Body of pancreas (tissue), 4 donors: Measurements from ENCODE around the gene PYDC2. TPM values are rescaled to one million over a fixed set of nuclear protein-coding genes. Genes with fewer than 3 reads are reported as not detected.

Source experiments
- ATAC-seq: fragments of 150-250 bp; one replicate; pipeline ENCODE4 v1.9.1; 2016
- DNase-seq, 4 donors: peaks; one replicate each; pipeline ENCODE4 v3.0.0-alpha.2; 2019
- H3K27ac ChIP-seq, 4 donors: fragments of 200-600 bp; sonication (generic); 1 replicate in 3 of 4; 2 replicates in 1 of 4; pipeline versions ENCODE4 v1.5.1 to v1.6.1; 2016 to 2019; ENCODE audit warnings: mild to moderate bottlenecking in 1 of 4, mixed read lengths in 1 of 4, moderate library complexity in 1 of 4
- H3K27me3 ChIP-seq, 2 donors: fragments of 200-600 bp; sonication (generic); one replicate each; pipeline ENCODE4 v1.6.0; 2016; ENCODE audit warnings: mild to moderate bottlenecking in 1 of 2
- H3K36me3 ChIP-seq, 2 donors: fragments of 200-600 bp; sonication (generic); replicated peaks in 1 of 2; 2 replicates each; pipeline ENCODE4 v1.5.1; 2016; ENCODE audit warnings: low read depth in 2 of 2; ENCODE audit not compliant: insufficient read depth in 1 of 2
- H3K4me1 ChIP-seq: fragments of 200-600 bp; sonication (generic); one replicate; pipeline ENCODE4 v1.6.0; 2016
- H3K4me3 ChIP-seq, 2 donors: fragments of 200-600 bp; sonication (generic); 1 replicate in 1 of 2; 2 replicates in 1 of 2; pipeline ENCODE4 v1.5.1; 2016 to 2019
- H3K9me3 ChIP-seq, 3 donors: fragments of 200-600 bp; sonication (generic); 1 replicate in 2 of 3; 2 replicates in 1 of 3; pipeline ENCODE4 v1.5.1; 2016
- POLR2A ChIP-seq, 3 donors: fragments of 450-650 bp; IDR thresholded peaks; one replicate each; pipeline ENCODE4 v1.6.1; 2016; ENCODE audit warnings: antibody characterized with exemption in 3 of 3, mild to moderate bottlenecking in 2 of 3
- WGBS, 2 donors: methylation state at CpG; one replicate each; pipeline ENCODE4 v1.1.5; 2017; 5-methylcytosine and 5-hydroxymethylcytosine counted together
- intact Hi-C: fragments of 100-400 bp; cut with DNase I; formaldehyde crosslinking; loops from one replicate; pipeline ENCODE4 v1.15.1; 2023
- total RNA-seq, 2 donors: library from RNA; depleted of rRNA; stranded (reverse); fragments of >200 nt; gene quantifications; one replicate each; pipeline ENCODE4 v1.1.0, GENCODE V29; 2016
- TF ChIP-seq, protein P1 (sequence below), 7 experiments: fragments of 450-650 bp in 4 of 7; fragments of 200-600 bp in 3 of 7; sonication (generic) in 3 of 7; IDR thresholded peaks; one replicate each; pipeline ENCODE4 v1.5.1; 2016 to 2019; ENCODE audit warnings: antibody characterized with exemption in 7 of 7

PYDC2 gene
- total RNA-seq, 2 donors from 2014 or later: not detected

DNA sequence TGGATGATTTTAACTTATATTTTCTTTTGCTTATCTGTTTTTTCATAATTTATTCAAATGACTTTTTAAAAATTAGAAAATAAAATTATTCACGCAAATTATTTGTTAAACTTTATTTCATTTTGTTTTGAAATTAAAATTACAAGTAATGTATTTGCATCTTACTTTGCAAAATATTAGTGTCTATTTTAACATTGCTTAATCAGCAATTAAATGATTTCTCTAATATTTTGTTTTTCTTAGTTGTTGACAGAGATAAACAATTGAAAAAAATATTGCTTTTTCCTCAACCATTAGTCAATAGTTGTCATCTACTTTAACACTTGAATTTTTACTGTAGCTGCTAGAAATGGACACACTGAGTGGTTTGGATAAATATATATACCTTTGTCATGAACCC is 32.8 kb upstream of the PYDC2 start:
- H3K36me3 ChIP-seq: no peaks in the 10 kb centered on the region
- H3K27ac ChIP-seq: no peak overlapping the region
- ATAC-seq (no peak), DNase-seq (no peak)
- 85 to 91% methylated on average over 1 of the region's 1 CpG for WGBS, 2 donors
- peaks cover 15% of the 10 kb centered on the region for H3K4me1 ChIP-seq
- H3K4me3 ChIP-seq: no peak overlapping the region
- no peaks in the 10 kb centered on the region for H3K9me3 ChIP-seq
- no peaks in the 10 kb centered on the region for H3K27me3 ChIP-seq
- intact Hi-C loops: loop anchor here (10.0 kb wide), 1 partner anchor 1017 kb away; no protein-coding TSS in a partner anchor
- TF ChIP-seq POLR2A (IDR thresholded peaks at IDR 0.05): no peak
- TF ChIP-seq, protein P1, sequence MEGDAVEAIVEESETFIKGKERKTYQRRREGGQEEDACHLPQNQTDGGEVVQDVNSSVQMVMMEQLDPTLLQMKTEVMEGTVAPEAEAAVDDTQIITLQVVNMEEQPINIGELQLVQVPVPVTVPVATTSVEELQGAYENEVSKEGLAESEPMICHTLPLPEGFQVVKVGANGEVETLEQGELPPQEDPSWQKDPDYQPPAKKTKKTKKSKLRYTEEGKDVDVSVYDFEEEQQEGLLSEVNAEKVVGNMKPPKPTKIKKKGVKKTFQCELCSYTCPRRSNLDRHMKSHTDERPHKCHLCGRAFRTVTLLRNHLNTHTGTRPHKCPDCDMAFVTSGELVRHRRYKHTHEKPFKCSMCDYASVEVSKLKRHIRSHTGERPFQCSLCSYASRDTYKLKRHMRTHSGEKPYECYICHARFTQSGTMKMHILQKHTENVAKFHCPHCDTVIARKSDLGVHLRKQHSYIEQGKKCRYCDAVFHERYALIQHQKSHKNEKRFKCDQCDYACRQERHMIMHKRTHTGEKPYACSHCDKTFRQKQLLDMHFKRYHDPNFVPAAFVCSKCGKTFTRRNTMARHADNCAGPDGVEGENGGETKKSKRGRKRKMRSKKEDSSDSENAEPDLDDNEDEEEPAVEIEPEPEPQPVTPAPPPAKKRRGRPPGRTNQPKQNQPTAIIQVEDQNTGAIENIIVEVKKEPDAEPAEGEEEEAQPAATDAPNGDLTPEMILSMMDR (IDR thresholded peaks at IDR 0.05): no peak

DNA sequence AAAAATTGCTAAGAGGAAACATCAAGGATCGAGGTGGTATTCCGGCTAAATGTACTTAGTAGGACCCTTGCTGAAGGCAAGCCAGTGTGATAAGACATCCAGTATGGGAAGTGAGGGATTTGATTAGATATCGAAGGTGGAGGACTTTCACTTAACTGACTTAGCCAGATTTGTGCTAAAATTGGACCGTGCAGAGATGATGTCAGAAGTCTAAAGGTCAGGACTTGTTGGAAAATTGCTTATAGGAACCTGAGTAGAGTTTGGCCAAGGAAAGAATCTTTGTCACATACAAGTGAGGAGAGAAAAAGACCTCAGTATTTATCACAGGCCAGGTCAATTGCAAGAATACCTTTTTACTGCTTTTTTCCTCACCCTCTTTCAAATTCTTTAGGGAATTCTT is 30.9 kb upstream of the PYDC2 start:
- Histone ChIP-seq H3K4me1 (peaks cover 15% of the 10 kb centered on the region), H3K27me3 (no peaks in the 10 kb centered on the region), H3K9me3 (no peaks in the 10 kb centered on the region), H3K36me3 (no peaks in the 10 kb centered on the region), H3K27ac (no peak overlapping the region), H3K4me3 (no peak overlapping the region)
- TF ChIP-seq, protein P1 (IDR thresholded peaks at IDR 0.05): no peak
- TF ChIP-seq POLR2A (IDR thresholded peaks at IDR 0.05): no peak
- ATAC-seq (peak; percentile 60), DNase-seq (no peak)
- 40 to 42% methylated on average over 4 of the region's 4 CpGs for WGBS, 2 donors
- intact Hi-C loops: no loop called here

DNA sequence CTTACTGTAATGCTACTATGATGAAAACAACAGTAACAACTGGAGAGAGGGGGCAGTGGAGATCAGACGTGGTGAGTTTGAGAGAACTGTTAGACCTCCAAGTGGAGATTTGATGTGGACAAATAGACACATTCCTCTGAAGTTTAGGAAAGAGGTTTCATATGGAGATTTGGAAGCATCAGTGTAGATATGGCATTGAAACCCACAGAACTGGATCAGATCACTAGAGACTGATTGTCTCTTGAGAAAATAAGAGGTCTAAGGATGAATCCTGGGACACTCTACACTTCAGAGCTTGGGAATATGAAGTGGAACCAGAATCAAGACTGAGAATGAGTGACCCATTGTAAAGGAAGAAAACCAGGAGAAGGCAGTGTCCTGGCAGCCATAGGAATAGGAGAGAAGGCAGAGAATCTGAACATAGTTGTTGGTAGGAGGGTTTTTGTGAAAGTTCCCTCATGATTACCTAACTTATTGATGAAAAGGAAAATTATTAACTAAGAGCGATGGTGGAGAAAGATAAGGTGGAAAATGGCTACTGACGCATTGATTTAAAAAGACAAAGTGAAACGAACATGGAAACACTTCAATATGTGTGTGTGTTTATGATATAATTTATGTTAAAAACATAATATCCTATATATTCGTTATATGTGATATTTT is 29.7 kb upstream of the PYDC2 start:
- H3K4me1 ChIP-seq: peaks cover 15% of the 10 kb centered on the region
- H3K36me3 ChIP-seq: no peaks in the 10 kb centered on the region
- peak; percentile 71 for ATAC-seq
- H3K27ac ChIP-seq: peak overlapping the region in 2 of 4 donors; percentile 29 to 48
- intact Hi-C loops: no loop called here
- TF ChIP-seq, protein P1 (IDR thresholded peaks at IDR 0.05): no peak
- TF ChIP-seq POLR2A (IDR thresholded peaks at IDR 0.05): no peak
- 34 to 47% methylated on average over 5 of the region's 5 CpGs for WGBS, 2 donors
- no peak for DNase-seq
- no peaks in the 10 kb centered on the region for H3K27me3 ChIP-seq
- no peaks in the 10 kb centered on the region for H3K9me3 ChIP-seq
- no peak overlapping the region for H3K4me3 ChIP-seq

DNA sequence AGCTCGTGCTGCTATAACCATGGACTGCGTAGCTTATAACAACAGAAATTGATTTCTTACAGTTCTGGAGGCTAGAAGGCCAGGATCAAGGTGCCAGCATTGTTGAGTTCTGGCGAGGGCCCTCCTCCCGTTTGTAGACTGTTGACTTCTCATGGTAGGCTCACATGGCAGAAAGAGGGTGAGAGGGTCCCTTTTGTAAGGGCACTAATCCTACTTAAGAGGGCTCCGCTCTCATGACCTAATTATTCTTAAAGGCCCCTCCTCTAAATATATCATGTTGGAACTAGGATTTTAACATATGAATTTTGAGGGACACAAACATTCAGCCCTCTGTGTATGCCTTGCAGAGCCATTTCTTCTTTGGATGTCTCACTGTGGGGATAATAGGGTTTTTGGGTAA is 28.8 kb upstream of the PYDC2 start:
- 82 to 90% methylated on average over 5 of the region's 5 CpGs for WGBS, 2 donors
- DNase-seq (no peak), ATAC-seq (no peak)
- intact Hi-C loops: no loop called here
- Histone ChIP-seq H3K36me3 (no peaks in the 10 kb centered on the region), H3K27me3 (no peaks in the 10 kb centered on the region), H3K4me3 (no peak overlapping the region), H3K27ac (no peak overlapping the region), H3K9me3 (no peaks in the 10 kb centered on the region), H3K4me1 (peaks cover 15% of the 10 kb centered on the region)
- TF ChIP-seq POLR2A (IDR thresholded peaks at IDR 0.05): no peak
- TF ChIP-seq, protein P1 (IDR thresholded peaks at IDR 0.05): no peak

DNA sequence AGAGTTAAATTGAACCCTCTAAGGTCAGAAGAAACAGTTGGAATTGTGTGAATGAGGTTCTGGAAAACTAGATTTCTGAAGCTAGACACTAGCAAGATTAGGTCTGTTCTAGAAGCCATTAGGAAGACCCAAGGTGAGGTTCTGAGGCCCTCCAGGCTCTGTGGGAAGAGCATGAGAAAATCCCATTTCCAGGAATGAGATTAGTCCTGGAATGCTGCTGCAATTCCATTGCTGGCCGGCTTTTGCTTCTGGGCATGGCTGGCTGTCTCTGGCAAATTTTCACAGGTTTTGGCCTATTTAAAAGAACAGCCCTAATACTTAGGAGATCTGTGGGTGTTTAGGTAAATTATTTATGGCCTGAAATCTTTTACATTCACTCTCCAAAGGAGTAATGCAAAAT is 26.9 kb upstream of the PYDC2 start:
- intact Hi-C loops: no loop called here
- Histone ChIP-seq H3K27me3 (no peaks in the 10 kb centered on the region), H3K27ac (no peak overlapping the region), H3K9me3 (no peaks in the 10 kb centered on the region), H3K4me1 (peaks cover 15% of the 10 kb centered on the region), H3K4me3 (no peak overlapping the region), H3K36me3 (no peaks in the 10 kb centered on the region)
- WGBS, 2 donors: 75 to 80% methylated on average over 1 of the region's 1 CpG
- TF ChIP-seq, protein P1 (IDR thresholded peaks at IDR 0.05): no peak
- TF ChIP-seq POLR2A (IDR thresholded peaks at IDR 0.05): no peak
- no peak for ATAC-seq
- no peak for DNase-seq
